ENCODE results near the gene NPAS3. TPM values are rescaled to one million over a fixed set of nuclear protein-coding genes. Genes with fewer than 3 reads are reported as not detected.

NPAS3 gene
- total and polyA plus RNA-seq, 11 donors, result 0.15 to 3.4 (median 0.92) TPM

GRCh38 chr14:32947792-32948191 lies 9.1 kb downstream of the NPAS3 start:
- H3K9me3 ChIP-seq, result no peaks in the 10 kb centered on the region
- no peak overlapping the region for H3K4me3 ChIP-seq
- DNase-seq (no peak), ATAC-seq (no peak)
- no peaks in the 10 kb centered on the region for H3K4me1 ChIP-seq
- no peaks in the 10 kb centered on the region for H3K36me3 ChIP-seq
- H3K27me3 ChIP-seq, result no peaks in the 10 kb centered on the region
- no peak overlapping the region for H3K27ac ChIP-seq
- 49 to 60% (median 57%) methylated on average over 2 of the region's 2 CpGs for WGBS, 4 donors
- TF ChIP-seq CTCF (IDR thresholded peaks at IDR 0.05) (no peak), POLR2A (IDR thresholded peaks at IDR 0.05) (no peak)
- intact Hi-C loops (cut with DNase I), result no loop called here

- no peak for TF ChIP-seq POLR2A (IDR thresholded peaks at IDR 0.05)
- no peak for TF ChIP-seq CTCF (IDR thresholded peaks at IDR 0.05)
- Histone ChIP-seq H3K36me3 (no peaks in the 10 kb centered on the region), H3K9me3 (no peaks in the 10 kb centered on the region), H3K4me3 (no peak overlapping the region), H3K27me3 (no peaks in the 10 kb centered on the region), H3K4me1 (no peaks in the 10 kb centered on the region), H3K27ac (no peak overlapping the region)
- intact Hi-C loops (cut with DNase I), result no loop called here
- DNase-seq, result no peak
- no peak for ATAC-seq
- 52 to 87% (median 85%) methylated on average over 2 of the region's 2 CpGs for WGBS, 4 donors
Observed at GRCh38 chr14:32950584-32950983, 11.9 kb downstream of the NPAS3 start.

GRCh38 chr14:32967421-32967820 lies 28.7 kb downstream of the NPAS3 start:
- no peak for ATAC-seq
- intact Hi-C loops (cut with DNase I), result no loop called here
- WGBS, 4 donors, result 83 to 84% (median 83%) methylated on average over 3 of the region's 3 CpGs

GRCh38 chr14:32968972-32969544 lies 30.4 kb downstream of the NPAS3 start:
- Histone ChIP-seq H3K36me3 (no peaks in the 10 kb centered on the region), H3K27me3 (no peaks in the 10 kb centered on the region), H3K27ac (no peak overlapping the region), H3K4me3 (no peak overlapping the region), H3K4me1 (no peaks in the 10 kb centered on the region), H3K9me3 (no peaks in the 10 kb centered on the region)
- TF ChIP-seq POLR2A (IDR thresholded peaks at IDR 0.05), result no peak
- TF ChIP-seq CTCF (IDR thresholded peaks at IDR 0.05), result no peak
- DNase-seq, result no peak
- intact Hi-C loops (cut with DNase I), result no loop called here
- ATAC-seq, result peak in 2 of 4 donors; percentile 22 to 45
- WGBS, 4 donors, result 77 to 86% (median 83%) methylated on average over 2 of the region's 2 CpGs

More at GRCh38 chr14:32967421-32967820, 28.7 kb downstream of the NPAS3 start:
- H3K36me3 ChIP-seq, result no peaks in the 10 kb centered on the region
- H3K9me3 ChIP-seq, result no peaks in the 10 kb centered on the region
- no peaks in the 10 kb centered on the region for H3K4me1 ChIP-seq
- H3K4me3 ChIP-seq, result no peak overlapping the region
- no peak overlapping the region for H3K27ac ChIP-seq
- no peak for DNase-seq
- TF ChIP-seq CTCF (IDR thresholded peaks at IDR 0.05) (no peak), POLR2A (IDR thresholded peaks at IDR 0.05) (no peak)
- H3K27me3 ChIP-seq, result no peaks in the 10 kb centered on the region
